ENCODE data around the gene ITGAE. TPM values are rescaled to one million over a fixed set of nuclear protein-coding genes. Genes with fewer than 3 reads are reported as not detected.
"Not testable (repeated sequence)": the region's sequence is repeated elsewhere in the genome, so short reads cannot be mapped to it uniquely, and the experiment has no call there.

ITGAE gene
- total RNA-seq, 1 experiment from 2014 or later: 20.9 TPM

DNA sequence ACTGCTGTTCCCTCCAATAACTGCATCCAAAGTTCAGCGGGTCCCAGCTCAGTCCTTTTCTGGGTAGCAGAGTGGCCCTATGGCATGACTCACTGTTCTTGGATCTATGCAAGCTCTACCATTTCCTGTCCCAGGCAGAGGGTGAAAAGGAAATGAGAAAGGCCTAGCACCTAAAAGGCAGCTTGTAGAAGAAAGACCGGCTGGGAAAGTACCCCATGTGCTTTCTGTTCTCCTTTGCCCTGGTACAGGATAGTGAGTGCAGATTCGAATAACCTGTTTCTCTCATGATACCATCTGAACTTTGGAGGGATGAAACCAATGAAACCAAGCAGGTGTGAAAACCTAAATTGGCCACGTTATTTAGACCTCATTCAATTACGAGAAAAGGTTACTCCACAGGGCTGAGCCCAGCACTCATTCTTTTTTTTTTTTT, 90.0 kb downstream of the ITGAE start:
- no TSS peak for BruUV-seq (replicated peaks)
- DNase-seq (ENCODE audit: low read depth, low spot score): no peak
- intact Hi-C loops (cut with micrococcal nuclease; ENCODE audit: unreplicated experiment) (no loop called here), in situ Hi-C loops (cut with HindIII; ENCODE audit: low pct_unique_long_range_greater_than_20kb, low sequenced_read_pairs) (no loop called here)
- Histone ChIP-seq H3K9me3 (ENCODE audit: control insufficient read depth, insufficient read depth, low read depth, low read length) (no peaks in the 10 kb centered on the region), H3K36me3 (ENCODE audit: control insufficient read depth, insufficient read depth, low read length) (peaks cover 2% of the 10 kb centered on the region; the same call in 1 of the 2 replicates), H3K27ac (ENCODE audit: low read length) (no peak overlapping the region), H3K4me1 (ENCODE audit: control insufficient read depth, insufficient read depth, low read length) (no peaks in the 10 kb centered on the region), H3K27me3 (ENCODE audit: control insufficient read depth, insufficient read depth, low read length) (no peaks in the 10 kb centered on the region), H3K4me3 (ENCODE audit: low read depth in 2 of 2, low read length in 2 of 2) (no peak overlapping the region)
- CTCF ChIA-PET: no interaction called here
- POLR2A ChIA-PET: no interaction called here
- ATAC-seq: no peak
- TF ChIP-seq SIN3A (IDR thresholded peaks at IDR 0.05; ENCODE audit: borderline replicate concordance, insufficient read depth, low read depth, low read length): no peak
- TF ChIP-seq, protein P1, sequence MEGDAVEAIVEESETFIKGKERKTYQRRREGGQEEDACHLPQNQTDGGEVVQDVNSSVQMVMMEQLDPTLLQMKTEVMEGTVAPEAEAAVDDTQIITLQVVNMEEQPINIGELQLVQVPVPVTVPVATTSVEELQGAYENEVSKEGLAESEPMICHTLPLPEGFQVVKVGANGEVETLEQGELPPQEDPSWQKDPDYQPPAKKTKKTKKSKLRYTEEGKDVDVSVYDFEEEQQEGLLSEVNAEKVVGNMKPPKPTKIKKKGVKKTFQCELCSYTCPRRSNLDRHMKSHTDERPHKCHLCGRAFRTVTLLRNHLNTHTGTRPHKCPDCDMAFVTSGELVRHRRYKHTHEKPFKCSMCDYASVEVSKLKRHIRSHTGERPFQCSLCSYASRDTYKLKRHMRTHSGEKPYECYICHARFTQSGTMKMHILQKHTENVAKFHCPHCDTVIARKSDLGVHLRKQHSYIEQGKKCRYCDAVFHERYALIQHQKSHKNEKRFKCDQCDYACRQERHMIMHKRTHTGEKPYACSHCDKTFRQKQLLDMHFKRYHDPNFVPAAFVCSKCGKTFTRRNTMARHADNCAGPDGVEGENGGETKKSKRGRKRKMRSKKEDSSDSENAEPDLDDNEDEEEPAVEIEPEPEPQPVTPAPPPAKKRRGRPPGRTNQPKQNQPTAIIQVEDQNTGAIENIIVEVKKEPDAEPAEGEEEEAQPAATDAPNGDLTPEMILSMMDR (IDR thresholded peaks at IDR 0.05): no peak
- no peak for TF ChIP-seq TCF7L2 (IDR thresholded peaks at IDR 0.05; ENCODE audit: low read depth, low read length)
- TF ChIP-seq POLR2AphosphoS5 (IDR thresholded peaks at IDR 0.05; ENCODE audit: low read depth, low read length): no peak
- TF ChIP-seq, protein P2, sequence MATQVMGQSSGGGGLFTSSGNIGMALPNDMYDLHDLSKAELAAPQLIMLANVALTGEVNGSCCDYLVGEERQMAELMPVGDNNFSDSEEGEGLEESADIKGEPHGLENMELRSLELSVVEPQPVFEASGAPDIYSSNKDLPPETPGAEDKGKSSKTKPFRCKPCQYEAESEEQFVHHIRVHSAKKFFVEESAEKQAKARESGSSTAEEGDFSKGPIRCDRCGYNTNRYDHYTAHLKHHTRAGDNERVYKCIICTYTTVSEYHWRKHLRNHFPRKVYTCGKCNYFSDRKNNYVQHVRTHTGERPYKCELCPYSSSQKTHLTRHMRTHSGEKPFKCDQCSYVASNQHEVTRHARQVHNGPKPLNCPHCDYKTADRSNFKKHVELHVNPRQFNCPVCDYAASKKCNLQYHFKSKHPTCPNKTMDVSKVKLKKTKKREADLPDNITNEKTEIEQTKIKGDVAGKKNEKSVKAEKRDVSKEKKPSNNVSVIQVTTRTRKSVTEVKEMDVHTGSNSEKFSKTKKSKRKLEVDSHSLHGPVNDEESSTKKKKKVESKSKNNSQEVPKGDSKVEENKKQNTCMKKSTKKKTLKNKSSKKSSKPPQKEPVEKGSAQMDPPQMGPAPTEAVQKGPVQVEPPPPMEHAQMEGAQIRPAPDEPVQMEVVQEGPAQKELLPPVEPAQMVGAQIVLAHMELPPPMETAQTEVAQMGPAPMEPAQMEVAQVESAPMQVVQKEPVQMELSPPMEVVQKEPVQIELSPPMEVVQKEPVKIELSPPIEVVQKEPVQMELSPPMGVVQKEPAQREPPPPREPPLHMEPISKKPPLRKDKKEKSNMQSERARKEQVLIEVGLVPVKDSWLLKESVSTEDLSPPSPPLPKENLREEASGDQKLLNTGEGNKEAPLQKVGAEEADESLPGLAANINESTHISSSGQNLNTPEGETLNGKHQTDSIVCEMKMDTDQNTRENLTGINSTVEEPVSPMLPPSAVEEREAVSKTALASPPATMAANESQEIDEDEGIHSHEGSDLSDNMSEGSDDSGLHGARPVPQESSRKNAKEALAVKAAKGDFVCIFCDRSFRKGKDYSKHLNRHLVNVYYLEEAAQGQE (IDR thresholded peaks at IDR 0.05; ENCODE audit: insufficient read depth in 1 of 2, low read depth in 2 of 2, low read length in 1 of 2): no peak

DNA sequence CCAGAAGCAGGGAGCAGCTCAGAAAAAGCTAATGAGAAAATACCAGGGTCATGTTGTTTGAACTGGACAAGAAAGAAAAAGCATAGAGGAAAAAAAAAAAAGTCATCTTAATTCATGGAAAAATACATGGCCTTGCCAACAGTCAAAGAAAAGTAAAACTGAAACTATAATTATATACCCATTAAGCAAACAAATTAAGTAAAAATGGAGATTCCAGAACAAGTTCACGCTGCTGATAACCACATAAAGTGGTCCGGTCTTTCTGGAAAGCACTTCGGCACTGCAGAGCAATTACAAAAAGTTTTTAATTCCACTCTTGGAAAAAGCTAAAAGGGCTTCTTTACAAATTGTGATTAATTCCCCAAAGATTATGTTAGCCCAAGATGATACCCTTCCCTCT, 92.6 kb downstream of the ITGAE start:
- no TSS peak for BruUV-seq (replicated peaks)
- CTCF ChIA-PET: no interaction called here
- ATAC-seq: no peak
- H3K9me3 ChIP-seq (ENCODE audit: control insufficient read depth, insufficient read depth, low read depth, low read length): no peaks in the 10 kb centered on the region
- no peak overlapping the region for H3K4me3 ChIP-seq (ENCODE audit: low read depth in 2 of 2, low read length in 2 of 2)
- in situ Hi-C loops (cut with HindIII; ENCODE audit: low pct_unique_long_range_greater_than_20kb, low sequenced_read_pairs): no loop called here
- H3K36me3 ChIP-seq (ENCODE audit: control insufficient read depth, insufficient read depth, low read length): no peaks in the 10 kb centered on the region
- TF ChIP-seq POLR2AphosphoS5 (IDR thresholded peaks at IDR 0.05; ENCODE audit: low read depth, low read length) (no peak), TCF7L2 (IDR thresholded peaks at IDR 0.05; ENCODE audit: low read depth, low read length) (no peak), SIN3A (IDR thresholded peaks at IDR 0.05; ENCODE audit: borderline replicate concordance, insufficient read depth, low read depth, low read length) (no peak)
- TF ChIP-seq, protein P2 (IDR thresholded peaks at IDR 0.05; ENCODE audit: insufficient read depth in 1 of 2, low read depth in 2 of 2, low read length in 1 of 2): no peak
- TF ChIP-seq, protein P1 (IDR thresholded peaks at IDR 0.05): no peak
- POLR2A ChIA-PET: no interaction called here
- no peak for DNase-seq (ENCODE audit: low read depth, low spot score)
- intact Hi-C loops (cut with micrococcal nuclease; ENCODE audit: unreplicated experiment): no loop called here
- H3K27ac ChIP-seq (ENCODE audit: low read length): no peak overlapping the region
- H3K27me3 ChIP-seq (ENCODE audit: control insufficient read depth, insufficient read depth, low read length): no peaks in the 10 kb centered on the region
- no peaks in the 10 kb centered on the region for H3K4me1 ChIP-seq (ENCODE audit: control insufficient read depth, insufficient read depth, low read length)

DNA sequence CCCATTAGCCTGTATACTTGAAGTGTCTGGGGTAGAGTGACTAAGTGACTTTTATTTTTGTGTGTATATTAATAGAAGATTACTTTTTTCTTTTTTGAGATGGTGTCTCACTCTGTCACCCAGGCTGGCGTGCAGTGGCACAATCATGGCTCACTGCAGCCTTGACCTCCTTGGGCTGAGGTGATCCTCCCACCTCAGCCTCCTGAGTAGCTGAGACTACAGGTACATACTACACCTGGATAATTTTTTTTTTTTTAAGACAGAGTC, 95.3 kb downstream of the ITGAE start:
- H3K4me3 ChIP-seq (ENCODE audit: low read depth in 2 of 2, low read length in 2 of 2); H3K9me3 ChIP-seq (ENCODE audit: control insufficient read depth, insufficient read depth, low read depth, low read length); H3K4me1 ChIP-seq (ENCODE audit: control insufficient read depth, insufficient read depth, low read length); ATAC-seq; CTCF ChIA-PET; H3K36me3 ChIP-seq (ENCODE audit: control insufficient read depth, insufficient read depth, low read length); in situ Hi-C loops (cut with HindIII; ENCODE audit: low pct_unique_long_range_greater_than_20kb, low sequenced_read_pairs); BruUV-seq (replicated peaks); DNase-seq (ENCODE audit: low read depth, low spot score); POLR2A ChIA-PET; H3K27me3 ChIP-seq (ENCODE audit: control insufficient read depth, insufficient read depth, low read length); H3K27ac ChIP-seq (ENCODE audit: low read length); intact Hi-C loops (cut with micrococcal nuclease; ENCODE audit: unreplicated experiment): not testable (repeated sequence)

All from Panc1 (cell line).